GM10847 (cell line): ENCODE data around the gene GSG1L.

Experiments used
- POLR2A ChIP-seq: IDR thresholded peaks from 2 replicates; pipeline ENCODE4 v1.6.1; 2011; ENCODE audit not compliant: insufficient read length; ENCODE audit errors: extremely low read depth

The GSG1L gene

GRCh38 chr16:28033870-28034269 lies 29.6 kb downstream of the GSG1L start:
- TF ChIP-seq POLR2A = no peak

- TF ChIP-seq POLR2A = no peak
These were observed 34.0 kb downstream of the GSG1L start for GRCh38 chr16:28029387-28030002.

GRCh38 chr16:28027055-28027454 lies 36.5 kb downstream of the GSG1L start:
- TF ChIP-seq POLR2A = no peak

- no peak for TF ChIP-seq POLR2A
These were observed 37.9 kb downstream of the GSG1L start for GRCh38 chr16:28025631-28026030.

- no peak for TF ChIP-seq POLR2A
These were observed 44.3 kb downstream of the GSG1L start for GRCh38 chr16:28019218-28019617.

- TF ChIP-seq POLR2A = no peak
These were observed 48.7 kb downstream of the GSG1L start for GRCh38 chr16:28014851-28015250.

GRCh38 chr16:28013878-28014277 lies 49.6 kb downstream of the GSG1L start:
- TF ChIP-seq POLR2A = no peak

- TF ChIP-seq POLR2A = no peak
These were observed 50.1 kb downstream of the GSG1L start for GRCh38 chr16:28013392-28013791.

GRCh38 chr16:28011971-28012445 lies 51.5 kb downstream of the GSG1L start:
- TF ChIP-seq POLR2A = no peak

- no peak for TF ChIP-seq POLR2A
These were observed 52.3 kb downstream of the GSG1L start for GRCh38 chr16:28011223-28011622.

GRCh38 chr16:28010671-28011070 lies 52.8 kb downstream of the GSG1L start:
- TF ChIP-seq POLR2A = no peak

GRCh38 chr16:28009586-28010373 lies 53.7 kb downstream of the GSG1L start:
- no peak for TF ChIP-seq POLR2A

- TF ChIP-seq POLR2A = no peak
These were observed 59.6 kb downstream of the GSG1L start for GRCh38 chr16:28003923-28004322.

GRCh38 chr16:28003021-28003865 lies 60.3 kb downstream of the GSG1L start:
- no peak for TF ChIP-seq POLR2A

GRCh38 chr16:28001642-28002041 lies 61.9 kb downstream of the GSG1L start:
- no peak for TF ChIP-seq POLR2A

GRCh38 chr16:28001184-28001583 lies 62.3 kb downstream of the GSG1L start:
- TF ChIP-seq POLR2A = no peak
